GM12878 (cell line): Measurements from ENCODE around the gene KCNA3. TPM values are rescaled to one million over a fixed set of nuclear protein-coding genes. Genes with fewer than 3 reads are reported as not detected.

Experiments used
- ATAC-seq: fragments of 200-7000 bp; cut with Tn5 transposase; 3 replicates; pipeline ENCODE4 v1.9.1; 2020; ENCODE audit warnings: mild to moderate bottlenecking, moderate library complexity
- BruUV-seq: library from RNA; stranded (reverse); fragments of 400-500 nt; replicated peaks from 2 replicates; lab custom pipeline; 2021; lab: Mats Ljungman, UMichigan
- CTCF ChIA-PET: fragments of 300-600 bp; sonication (Branson Sonifier 250); formaldehyde crosslinking; extraction: SDS; loops from one replicate; lab custom pipeline; 2021; ENCODE audit warnings: inconsistent platforms; lab: Yijun Ruan, JAX
- POLR2A ChIA-PET: fragments of 350-600 bp; formaldehyde crosslinking; extraction: SDS; loops from one replicate; lab custom pipeline; 2021; ENCODE audit warnings: inconsistent platforms; lab: Charles Lee
- RAD21 ChIA-PET: fragments of 300-600 bp; sonication (Branson Sonifier 250); formaldehyde crosslinking; loops from one replicate; lab custom pipeline; 2023; ENCODE audit warnings: antibody characterized with exemption; ENCODE audit not compliant: unreplicated experiment; lab: Charles Lee
- SMC1A ChIA-PET: fragments of 300-600 bp; sonication (Branson Sonifier 250); formaldehyde crosslinking; loops from one replicate; lab custom pipeline; 2023; ENCODE audit not compliant: unreplicated experiment, uncharacterized antibody; lab: Charles Lee
- DNase-seq: peaks from one replicate; pipeline ENCODE4 v3.0.0-alpha.2; 2011; ENCODE audit warnings: low read depth, low spot score
- FAIRE-seq: peaks from 3 replicates; lab custom pipeline; 2011; peaks lifted over from hg19 to GRCh38; lab: Jason Lieb, UNC
- H2AFZ ChIP-seq: 2 replicates; pipeline ENCODE4 v1.6.0; 2011; ENCODE audit warnings: low read depth, low read length, control low read depth; ENCODE audit not compliant: control insufficient read depth
- H3K27ac ChIP-seq: 2 replicates; pipeline ENCODE4 v1.5.1; 2011; ENCODE audit warnings: control low read depth; ENCODE audit not compliant: control insufficient read depth, insufficient read depth
- H3K27me3 ChIP-seq, 2 experiments: replicated peaks in 1 of 2; 2 replicates each; pipeline versions ENCODE4 v1.6.0 to v1.6.1; 2011; ENCODE audit warnings: low read length in 1 of 2; ENCODE audit not compliant: control insufficient read depth in 2 of 2, insufficient read depth in 2 of 2
- H3K36me3 ChIP-seq, 2 experiments: 2 replicates each; pipeline ENCODE4 v1.5.1; 2011; ENCODE audit warnings: low read length in 1 of 2; ENCODE audit not compliant: control insufficient read depth in 2 of 2, insufficient read depth in 2 of 2
- H3K4me1 ChIP-seq: 2 replicates; pipeline ENCODE4 v1.6.1; 2011; ENCODE audit warnings: mild to moderate bottlenecking, low read length, moderate library complexity, mixed read lengths; ENCODE audit not compliant: control insufficient read depth, insufficient read depth
- H3K4me2 ChIP-seq: 2 replicates; pipeline ENCODE4 v1.6.0; 2011; ENCODE audit warnings: control low read depth; ENCODE audit not compliant: control insufficient read depth, insufficient read depth
- H3K4me3 ChIP-seq: fragments of 200-600 bp; sonication (generic); 2 replicates; pipeline ENCODE4 v1.5.1; 2016
- H3K79me2 ChIP-seq: 2 replicates; pipeline ENCODE4 v1.6.0; 2011; ENCODE audit warnings: low read length; ENCODE audit not compliant: control insufficient read depth, insufficient read depth
- H3K9ac ChIP-seq: 2 replicates; pipeline ENCODE4 v1.8.0; 2011; ENCODE audit warnings: low read length, control low read depth, mixed read lengths; ENCODE audit not compliant: control insufficient read depth, insufficient read depth
- H3K9me3 ChIP-seq: replicated peaks from 3 replicates; pipeline ENCODE4 v1.5.1; 2011; ENCODE audit warnings: mild to moderate bottlenecking, low read length; ENCODE audit not compliant: control insufficient read depth, insufficient read depth
- H4K20me1 ChIP-seq: 2 replicates; pipeline ENCODE4 v1.6.0; 2011; ENCODE audit not compliant: control insufficient read depth, insufficient read depth
- ESRRA ChIP-seq: IDR thresholded peaks from 2 replicates; pipeline ENCODE4 v1.6.1; 2012; ENCODE audit warnings: mild to moderate bottlenecking, low read length, improper control_type of control experiment
- MTA3 ChIP-seq: IDR thresholded peaks from 2 replicates; pipeline ENCODE4 v1.6.1; 2012; ENCODE audit warnings: low read length, inconsistent platforms, borderline replicate concordance
- SPI1 ChIP-seq: IDR thresholded peaks from 2 replicates; pipeline ENCODE4 v1.6.1; 2011; ENCODE audit warnings: low read depth, mild to moderate bottlenecking, low read length, moderate library complexity, borderline replicate concordance; ENCODE audit not compliant: insufficient read depth
- SRF ChIP-seq, 2 experiments: IDR thresholded peaks; 2 replicates each; pipeline ENCODE4 v1.6.1; 2011; ENCODE audit warnings: low read depth in 2 of 2, low read length in 2 of 2, mild to moderate bottlenecking in 1 of 2, moderate library complexity in 1 of 2
- ZBED1 ChIP-seq: IDR thresholded peaks from 2 replicates; pipeline ENCODE4 v1.6.1; 2016; ENCODE audit warnings: borderline replicate concordance
- WGBS: methylation state at CpG from one replicate; pipeline ENCODE4 v1.1.6; 2016; ENCODE audit warnings: low lambda C conversion rate; ENCODE audit not compliant: insufficient replicate concordance, insufficient coverage; ENCODE audit errors: missing lambda C conversion rate; 5-methylcytosine and 5-hydroxymethylcytosine counted together
- in situ Hi-C: fragments of 300-500 bp; cut with MboI; formaldehyde crosslinking; loops from 9 replicates; pipeline ENCODE4 v1.14.3; 2018; ENCODE audit warnings: mixed read lengths
- intact Hi-C: fragments of 100-400 bp; cut with micrococcal nuclease; formaldehyde crosslinking; loops from one replicate; pipeline ENCODE4 v1.14.2; 2022; ENCODE audit not compliant: unreplicated experiment
- polyA plus RNA-seq, 11 experiments: library from polyadenylated mRNA; depleted of rRNA in 4 of 11; unstranded in 6 of 11; stranded (reverse) in 5 of 11; fragments of >200 nt; fragmentation: Nextera tagmentation in 4 of 11; fragmentation: Illumina TruSeq in 1 of 11; extraction: Ambion mirVana in 4 of 11; extraction: Trizol in 1 of 11; gene quantifications; 1 replicate in 1 of 11; 2 replicates in 10 of 11; pipeline versions ENCODE4 v1.2.1 to v1.2.3, GENCODE V29; 2011 to 2016; ENCODE audit warnings: inconsistent platforms in 2 of 11, missing spikeins in 2 of 11, low read depth in 1 of 11
- total RNA-seq, 4 experiments: library from RNA; depleted of rRNA in 3 of 4; stranded (reverse); fragments of >200 nt in 3 of 4; fragmentation: Illumina TruSeq in 1 of 4; extraction: Trizol in 1 of 4; gene quantifications; 2 replicates each; pipeline versions ENCODE4 v1.2.1 to v1.2.3, GENCODE V29; 2013 to 2021
- TF ChIP-seq, protein P1 (sequence below): fragments of 450-650 bp; IDR thresholded peaks from 2 replicates; pipeline ENCODE4 v1.6.1; 2017; ENCODE audit warnings: mild to moderate bottlenecking, low read depth, inconsistent platforms; ENCODE audit not compliant: poor library complexity, severe bottlenecking
- TF ChIP-seq, protein P2 (sequence below): IDR thresholded peaks from 2 replicates; pipeline ENCODE4 v1.6.1; 2012; ENCODE audit warnings: low read depth, low read length, improper control_type of control experiment

KCNA3 gene
- total and polyA plus RNA-seq, 10 of the 15 experiments (the other 5 are each of a cell fraction or from before 2014, with no cell fraction given), result 0.10 to 3.3 (median 1.7) TPM

DNA sequence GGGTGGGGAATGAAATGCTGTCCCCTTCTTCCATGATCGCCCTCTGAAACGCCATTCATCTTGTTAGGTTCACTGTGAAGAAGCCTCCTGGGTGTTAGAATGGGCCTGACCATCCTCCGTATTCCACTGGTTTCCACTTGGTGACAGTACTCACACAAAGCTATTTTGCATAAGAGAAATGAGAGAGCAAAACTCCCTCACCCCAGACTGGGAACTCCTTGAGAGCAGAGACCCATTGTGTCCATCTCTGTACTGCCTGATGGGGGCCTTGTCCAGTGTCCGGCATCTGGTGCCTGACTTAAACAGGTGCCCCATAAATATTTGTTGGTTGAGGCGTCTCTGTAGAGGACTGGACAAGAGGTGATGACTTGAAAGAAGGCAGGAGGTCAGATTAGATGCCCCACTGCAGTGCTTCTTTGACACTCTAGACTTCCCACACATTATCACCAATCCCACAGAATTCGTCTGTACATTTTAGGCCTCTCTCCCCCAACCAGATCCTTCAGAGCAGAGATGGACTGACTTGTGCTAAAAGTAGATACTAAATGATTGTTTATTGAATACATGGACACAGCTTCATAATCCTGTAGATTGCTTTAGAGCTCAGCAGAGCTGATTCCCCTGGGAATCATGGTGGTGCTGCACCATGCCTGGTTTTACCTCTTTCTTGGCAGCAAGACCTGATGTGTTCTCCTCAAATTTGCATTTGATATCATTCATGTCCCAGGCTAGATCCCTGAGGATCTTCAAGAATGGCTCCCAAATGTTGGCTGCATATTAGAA, 46.2 kb downstream of the KCNA3 start (continued):
- TF ChIP-seq ZBED1 (no peak), MTA3 (no peak), ESRRA (no peak)
- TF ChIP-seq, protein P1, sequence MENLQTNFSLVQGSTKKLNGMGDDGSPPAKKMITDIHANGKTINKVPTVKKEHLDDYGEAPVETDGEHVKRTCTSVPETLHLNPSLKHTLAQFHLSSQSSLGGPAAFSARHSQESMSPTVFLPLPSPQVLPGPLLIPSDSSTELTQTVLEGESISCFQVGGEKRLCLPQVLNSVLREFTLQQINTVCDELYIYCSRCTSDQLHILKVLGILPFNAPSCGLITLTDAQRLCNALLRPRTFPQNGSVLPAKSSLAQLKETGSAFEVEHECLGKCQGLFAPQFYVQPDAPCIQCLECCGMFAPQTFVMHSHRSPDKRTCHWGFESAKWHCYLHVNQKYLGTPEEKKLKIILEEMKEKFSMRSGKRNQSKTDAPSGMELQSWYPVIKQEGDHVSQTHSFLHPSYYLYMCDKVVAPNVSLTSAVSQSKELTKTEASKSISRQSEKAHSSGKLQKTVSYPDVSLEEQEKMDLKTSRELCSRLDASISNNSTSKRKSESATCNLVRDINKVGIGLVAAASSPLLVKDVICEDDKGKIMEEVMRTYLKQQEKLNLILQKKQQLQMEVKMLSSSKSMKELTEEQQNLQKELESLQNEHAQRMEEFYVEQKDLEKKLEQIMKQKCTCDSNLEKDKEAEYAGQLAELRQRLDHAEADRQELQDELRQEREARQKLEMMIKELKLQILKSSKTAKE, result no peak
- TF ChIP-seq, protein P2, sequence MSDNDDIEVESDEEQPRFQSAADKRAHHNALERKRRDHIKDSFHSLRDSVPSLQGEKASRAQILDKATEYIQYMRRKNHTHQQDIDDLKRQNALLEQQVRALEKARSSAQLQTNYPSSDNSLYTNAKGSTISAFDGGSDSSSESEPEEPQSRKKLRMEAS, result no peak

DNA sequence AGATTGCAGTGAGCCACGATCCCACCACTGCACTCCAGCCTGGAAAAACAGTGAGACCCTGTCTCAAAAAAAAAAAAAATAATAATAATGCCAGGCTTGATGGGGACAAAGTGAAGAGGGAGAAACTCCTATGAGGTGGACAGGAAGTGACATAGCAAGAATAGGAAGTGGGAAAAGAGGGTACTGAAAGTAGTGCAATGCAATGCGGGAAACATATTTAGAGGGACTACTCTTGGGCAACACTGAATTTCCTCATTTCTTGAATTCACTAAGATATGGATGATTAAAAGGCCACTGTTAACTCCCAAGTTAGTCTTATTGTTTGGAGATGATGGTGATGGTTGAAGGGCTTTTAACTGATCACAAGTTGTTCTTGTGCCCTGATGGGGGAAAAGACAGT, 47.0 kb downstream of the KCNA3 start:
- H3K9me3 ChIP-seq, result no peaks in the 10 kb centered on the region; the same call in 2 of the 3 replicates
- no peak for ATAC-seq
- H3K27me3 ChIP-seq, result no peaks in the 10 kb centered on the region
- H3K36me3 ChIP-seq, result no peaks in the 10 kb centered on the region
- H3K9ac ChIP-seq, result no peak overlapping the region
- SMC1A ChIA-PET, result interaction anchor here (1.0 to 2.4 kb wide), 3 partner anchors 99 to 153 kb away, joined by 3 to 12 read pairs (median 5); no protein-coding TSS in a partner anchor
- intact Hi-C loops (loop anchor here (10.0 kb wide), 1 partner anchor 367 kb away; no protein-coding TSS in a partner anchor), in situ Hi-C loops (no loop called here)
- no peak overlapping the region for H3K27ac ChIP-seq
- TF ChIP-seq SPI1 (peak; percentile 21; the same call in 1 of the 2 replicates), SRF (IDR thresholded peaks at IDR 0.05; ENCODE audit: low read depth in 2 of 2, low read length in 2 of 2) (no peak)
- no peak overlapping the region for H2AFZ ChIP-seq
- peaks cover 37% of the 10 kb centered on the region for H3K4me1 ChIP-seq
- no peak for FAIRE-seq
- RAD21 ChIA-PET, result no interaction called here
- no peak overlapping the region for H3K4me3 ChIP-seq
- DNase-seq, result no peak
- H4K20me1 ChIP-seq, result no peaks in the 10 kb centered on the region
- H3K4me2 ChIP-seq, result peak overlapping the region; percentile 12; the same call in 1 of the 2 replicates
- no peaks in the 10 kb centered on the region for H3K79me2 ChIP-seq
- CTCF ChIA-PET, result interaction anchor here (3.0 to 7.5 kb wide), 3 partner anchors 9 to 140 kb away, joined by 9 to 162 read pairs (median 48); no protein-coding TSS in a partner anchor
- BruUV-seq, result no TSS peak
- POLR2A ChIA-PET, result no interaction called here
- 100% methylated on average over 2 of the region's 2 CpGs for WGBS
